H9 (cell line): ENCODE data around the gene FHL3. TPM values are rescaled to one million over a fixed set of nuclear protein-coding genes. Genes with fewer than 3 reads are reported as not detected.
A peak's percentile ranks its signal among the peaks of the same experiment; 100 is the strongest.

Experiments
- DNase-seq: peaks from one replicate; pipeline ENCODE4 v3.0.0-alpha.2; 2017
- H2AFZ ChIP-seq: one replicate; pipeline ENCODE4 v1.6.1; 2013; ENCODE audit warnings: mild to moderate bottlenecking, low read length, control low read depth, moderate library complexity
- H2AK5ac ChIP-seq: 2 replicates; pipeline ENCODE4 v1.6.1; 2013; ENCODE audit warnings: low read length, control low read depth, mixed read lengths; ENCODE audit not compliant: insufficient read length
- H2BK120ac ChIP-seq: one replicate; pipeline ENCODE4 v1.6.1; 2013; ENCODE audit warnings: low read depth, mild to moderate bottlenecking, low read length, control low read depth, inconsistent platforms; ENCODE audit not compliant: poor library complexity, severe bottlenecking
- H2BK12ac ChIP-seq: 2 replicates; pipeline ENCODE4 v1.6.1; 2013; ENCODE audit warnings: low read length, control low read depth, mixed read lengths, low read depth; ENCODE audit not compliant: insufficient read length
- H2BK15ac ChIP-seq: 2 replicates; pipeline ENCODE4 v1.6.1; 2013; ENCODE audit warnings: low read depth, low read length, control low read depth
- H2BK20ac ChIP-seq: one replicate; pipeline ENCODE4 v1.6.1; 2013; ENCODE audit warnings: low read depth, mild to moderate bottlenecking, low read length, control low read depth, inconsistent platforms; ENCODE audit not compliant: poor library complexity, severe bottlenecking
- H2BK5ac ChIP-seq: 2 replicates; pipeline ENCODE4 v1.6.1; 2013; ENCODE audit warnings: low read length, control low read depth, mixed read lengths; ENCODE audit not compliant: insufficient read length
- H3K14ac ChIP-seq: 2 replicates; pipeline ENCODE4 v1.6.1; 2013; ENCODE audit warnings: low read length, control low read depth; ENCODE audit not compliant: insufficient read depth
- H3K18ac ChIP-seq: 2 replicates; pipeline ENCODE4 v1.6.1; 2013; ENCODE audit warnings: low read depth, mild to moderate bottlenecking, mixed read lengths, low read length, control low read depth; ENCODE audit not compliant: insufficient read length
- H3K23ac ChIP-seq: 2 replicates; pipeline ENCODE4 v1.6.1; 2013; ENCODE audit warnings: low read length, control low read depth, mixed read lengths, low read depth; ENCODE audit not compliant: insufficient read length
- H3K23me2 ChIP-seq: 2 replicates; pipeline ENCODE4 v1.6.1; 2013; ENCODE audit warnings: low read depth, mild to moderate bottlenecking, mixed read lengths, low read length, control low read depth; ENCODE audit not compliant: insufficient read length, poor library complexity, severe bottlenecking
- H3K27ac ChIP-seq: 2 replicates; pipeline ENCODE4 v1.5.1; 2013; ENCODE audit warnings: low read length, control low read depth, mixed read lengths, low read depth; ENCODE audit not compliant: insufficient read length
- H3K27me3 ChIP-seq: 2 replicates; pipeline ENCODE4 v1.6.1; 2013; ENCODE audit warnings: low read length, control low read depth, inconsistent platforms; ENCODE audit not compliant: insufficient read depth
- H3K4ac ChIP-seq: 2 replicates; pipeline ENCODE4 v1.6.1; 2013; ENCODE audit warnings: low read depth, mild to moderate bottlenecking, control low read depth, inconsistent platforms, low read length, moderate library complexity
- H3K4me1 ChIP-seq: 2 replicates; pipeline ENCODE4 v1.6.1; 2013; ENCODE audit warnings: low read length, control low read depth, inconsistent platforms; ENCODE audit not compliant: insufficient read depth
- H3K4me2 ChIP-seq: 2 replicates; pipeline ENCODE4 v1.6.1; 2013; ENCODE audit warnings: low read length, control low read depth, mixed read lengths; ENCODE audit not compliant: insufficient read length, insufficient read depth
- H3K56ac ChIP-seq: 2 replicates; pipeline ENCODE4 v1.6.1; 2013; ENCODE audit warnings: low read depth, mild to moderate bottlenecking, mixed read lengths, low read length, control low read depth; ENCODE audit not compliant: insufficient read length
- H3K79me1 ChIP-seq: 2 replicates; pipeline ENCODE4 v1.6.1; 2013; ENCODE audit warnings: low read depth, mild to moderate bottlenecking, moderate library complexity, low read length, control low read depth, inconsistent platforms; ENCODE audit not compliant: insufficient read depth, poor library complexity, severe bottlenecking
- H3K79me2 ChIP-seq: 2 replicates; pipeline ENCODE4 v1.6.1; 2013; ENCODE audit warnings: low read length, control low read depth, inconsistent platforms; ENCODE audit not compliant: insufficient read depth
- H3K9ac ChIP-seq: 2 replicates; pipeline ENCODE4 v1.6.1; 2013; ENCODE audit warnings: low read length, control low read depth, mixed read lengths; ENCODE audit not compliant: insufficient read length; ENCODE audit errors: extremely low read depth
- H3K9me3 ChIP-seq: one replicate; pipeline ENCODE4 v1.6.1; 2013; ENCODE audit warnings: low read depth, low read length, inconsistent platforms; ENCODE audit not compliant: control insufficient read depth
- H3T11ph ChIP-seq: one replicate; pipeline ENCODE4 v1.6.1; 2013; ENCODE audit warnings: mild to moderate bottlenecking, low read length, control low read depth, inconsistent platforms
- H4K20me1 ChIP-seq: one replicate; pipeline ENCODE4 v1.6.1; 2013; ENCODE audit not compliant: control insufficient read depth, insufficient read length, insufficient read depth
- H4K5ac ChIP-seq: 2 replicates; pipeline ENCODE4 v1.6.1; 2013; ENCODE audit warnings: low read depth, mild to moderate bottlenecking, mixed read lengths, low read length, control low read depth; ENCODE audit not compliant: insufficient read length
- H4K8ac ChIP-seq: replicated peaks from 2 replicates; pipeline ENCODE4 v1.6.1; 2013; ENCODE audit warnings: low read length, control low read depth, mixed read lengths, low read depth; ENCODE audit not compliant: insufficient read length
- H4K91ac ChIP-seq: 2 replicates; pipeline ENCODE4 v1.6.1; 2013; ENCODE audit warnings: low read depth, mild to moderate bottlenecking, moderate library complexity, mixed read lengths, low read length, control low read depth; ENCODE audit not compliant: insufficient read length
- H3K27ac Mint-ChIP-seq, 3 experiments: 2 replicates in 2 of 3; 3 replicates in 1 of 3; pipeline ENCODE4 v1.8.0; 2020 to 2021; ENCODE audit warnings: mixed read lengths in 3 of 3, mild to moderate bottlenecking in 1 of 3, moderate library complexity in 1 of 3
- H3K27me3 Mint-ChIP-seq: 2 replicates; pipeline ENCODE4 v1.8.0; 2021; ENCODE audit warnings: low read depth, mild to moderate bottlenecking, moderate library complexity, mixed read lengths
- H3K36me3 Mint-ChIP-seq, 3 experiments: 2 replicates in 2 of 3; 3 replicates in 1 of 3; pipeline ENCODE4 v1.8.0; 2020 to 2021; ENCODE audit warnings: low read depth in 3 of 3, mixed read lengths in 3 of 3; ENCODE audit not compliant: insufficient read depth in 1 of 3
- H3K4me1 Mint-ChIP-seq, 2 experiments: 2 replicates each; pipeline ENCODE4 v1.8.0; 2020; ENCODE audit warnings: mixed read lengths in 2 of 2
- H3K4me3 Mint-ChIP-seq, 2 experiments: 2 replicates in 1 of 2; 3 replicates in 1 of 2; pipeline ENCODE4 v1.8.0; 2020 to 2021; ENCODE audit warnings: mild to moderate bottlenecking in 2 of 2, mixed read lengths in 2 of 2, moderate library complexity in 1 of 2
- H3K9me3 Mint-ChIP-seq, 2 experiments: 2 replicates in 1 of 2; 3 replicates in 1 of 2; pipeline ENCODE4 v1.8.0; 2020; ENCODE audit warnings: mild to moderate bottlenecking in 2 of 2, mixed read lengths in 2 of 2, moderate library complexity in 1 of 2
- CTCF ChIP-seq: fragments of 200-600 bp; sonication (generic); conservative IDR thresholded peaks from 3 replicates; pipeline ENCODE4 v1.8.0; 2021; ENCODE audit warnings: antibody characterized with exemption, mild to moderate bottlenecking
- WGBS: extraction: QIAGEN DNeasy Blood & Tissue Kit; methylation state at CpG from one replicate; pipeline ENCODE4 v1.1.7; 2013; ENCODE audit warnings: missing lambda C conversion rate, low lambda C conversion rate, mixed read lengths; ENCODE audit not compliant: insufficient read length; ENCODE audit errors: extremely low coverage; 5-methylcytosine and 5-hydroxymethylcytosine counted together
- total RNA-seq: library from RNA; stranded (reverse); gene quantifications from 2 replicates; pipeline ENCODE4 v1.2.1, GENCODE V29; 2021

Gene FHL3
- total RNA-seq, 1 experiment from 2014 or later = 32.8 TPM

GRCh38 chr1:38006008-38006828 is 904 bp upstream of the FHL3 start:
- H3K9me3 ChIP-seq = no peaks in the 10 kb centered on the region
- no peak overlapping the region for H3K27ac Mint-ChIP-seq
- no peak overlapping the region for H3K18ac ChIP-seq
- H4K91ac ChIP-seq = no peak overlapping the region
- no peaks in the 10 kb centered on the region for H4K20me1 ChIP-seq
- H3K9me3 Mint-ChIP-seq = no peaks in the 10 kb centered on the region
- H4K8ac ChIP-seq = no peak overlapping the region
- H2AFZ ChIP-seq = no peak overlapping the region
- no peak overlapping the region for H2BK5ac ChIP-seq
- H3K9ac ChIP-seq = no peak overlapping the region
- no peak overlapping the region for H3K14ac ChIP-seq
- no peak for DNase-seq
- H3K27ac ChIP-seq = no peak overlapping the region
- H3T11ph ChIP-seq = no peak overlapping the region
- peaks cover 46 to 47% of the 10 kb centered on the region in 2 experiments for H3K4me1 Mint-ChIP-seq
- H3K36me3 Mint-ChIP-seq = peaks cover 0 to 2% (median 0%) of the 10 kb centered on the region in 3 experiments; a peak in 2 of 7 replicates
- H3K79me1 ChIP-seq = no peaks in the 10 kb centered on the region
- H3K4me1 ChIP-seq = peaks cover 11% of the 10 kb centered on the region
- no peak overlapping the region for H2BK120ac ChIP-seq
- H2BK12ac ChIP-seq = no peak overlapping the region
- no peak overlapping the region for H2BK15ac ChIP-seq
- no peak for TF ChIP-seq CTCF
- no peak overlapping the region for H3K4ac ChIP-seq
- H4K5ac ChIP-seq = no peak overlapping the region
- no peak overlapping the region for H3K23ac ChIP-seq
- no peak overlapping the region for H2BK20ac ChIP-seq
- H3K79me2 ChIP-seq = peaks cover 12% of the 10 kb centered on the region; the same call in 1 of the 2 replicates
- H3K27me3 Mint-ChIP-seq = no peaks in the 10 kb centered on the region; the same call in 1 of the 2 replicates
- peak overlapping the region; percentile 39 for H3K4me2 ChIP-seq
- WGBS = no CpG with 5 or more reads among the region's 12 CpGs
- no peak overlapping the region for H2AK5ac ChIP-seq
- peak overlapping the region; percentile 53 to 76 for H3K4me3 Mint-ChIP-seq
- peaks cover 9% of the 10 kb centered on the region for H3K23me2 ChIP-seq
- no peaks in the 10 kb centered on the region for H3K27me3 ChIP-seq
- H3K56ac ChIP-seq = no peak overlapping the region
